PC-3 (cell line): ENCODE results near the gene BPI.

Source experiments
- CTCF ChIP-seq: fragments of 300-600 bp; sonication (generic); conservative IDR thresholded peaks from 2 replicates; pipeline ENCODE4 v1.5.1; 2017; ENCODE audit warnings: antibody characterized with exemption, low read depth, mild to moderate bottlenecking, low read length
- EZH2 ChIP-seq: fragments of 300-600 bp; sonication (generic); IDR thresholded peaks from one replicate; pipeline ENCODE4 v1.6.1; 2017; ENCODE audit warnings: antibody characterized with exemption, mild to moderate bottlenecking, low read length; ENCODE audit not compliant: unreplicated experiment

DNA sequence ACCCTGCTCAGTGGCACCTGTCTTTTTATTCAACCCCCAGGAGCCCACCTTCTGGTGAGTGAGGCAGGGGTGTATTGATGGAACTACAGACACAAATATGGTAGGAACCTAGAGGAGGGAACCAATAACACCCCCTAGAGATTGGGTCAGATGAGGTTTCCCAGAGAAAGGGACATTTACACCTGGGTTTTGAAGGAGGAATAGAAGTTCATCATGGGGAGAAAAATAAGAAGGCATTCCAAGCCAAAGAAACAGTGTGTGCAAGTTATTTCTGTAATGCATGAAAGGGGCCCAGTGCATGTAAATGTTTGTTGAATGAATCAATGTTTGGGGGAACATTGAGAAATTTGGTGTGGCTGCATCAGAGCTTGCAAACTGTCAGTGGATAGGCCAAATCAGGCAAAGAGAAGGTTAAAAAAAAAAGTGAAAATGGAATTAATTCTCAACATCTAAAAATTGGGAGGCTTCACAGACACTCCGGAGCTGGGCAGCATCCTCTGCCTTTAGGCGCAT is 32.3 kb upstream of the BPI start:
- no peak for TF ChIP-seq CTCF
- TF ChIP-seq EZH2, result no peak
